VCaP (cell line): Measurements from ENCODE around the gene TAF4B.

Source experiments
- H3K27ac ChIP-seq: fragments of 450-650 bp; 2 replicates; pipeline ENCODE4 v1.5.1; 2017
- CTCF ChIP-seq: fragments of 450-650 bp; conservative IDR thresholded peaks from 2 replicates; pipeline ENCODE4 v1.5.1; 2017; ENCODE audit warnings: mild to moderate bottlenecking, moderate library complexity

The TAF4B gene

GRCh38 chr18:26320686-26321085, 94.4 kb downstream of the TAF4B start:
- no peak for TF ChIP-seq CTCF
- H3K27ac ChIP-seq: no peak overlapping the region

DNA sequence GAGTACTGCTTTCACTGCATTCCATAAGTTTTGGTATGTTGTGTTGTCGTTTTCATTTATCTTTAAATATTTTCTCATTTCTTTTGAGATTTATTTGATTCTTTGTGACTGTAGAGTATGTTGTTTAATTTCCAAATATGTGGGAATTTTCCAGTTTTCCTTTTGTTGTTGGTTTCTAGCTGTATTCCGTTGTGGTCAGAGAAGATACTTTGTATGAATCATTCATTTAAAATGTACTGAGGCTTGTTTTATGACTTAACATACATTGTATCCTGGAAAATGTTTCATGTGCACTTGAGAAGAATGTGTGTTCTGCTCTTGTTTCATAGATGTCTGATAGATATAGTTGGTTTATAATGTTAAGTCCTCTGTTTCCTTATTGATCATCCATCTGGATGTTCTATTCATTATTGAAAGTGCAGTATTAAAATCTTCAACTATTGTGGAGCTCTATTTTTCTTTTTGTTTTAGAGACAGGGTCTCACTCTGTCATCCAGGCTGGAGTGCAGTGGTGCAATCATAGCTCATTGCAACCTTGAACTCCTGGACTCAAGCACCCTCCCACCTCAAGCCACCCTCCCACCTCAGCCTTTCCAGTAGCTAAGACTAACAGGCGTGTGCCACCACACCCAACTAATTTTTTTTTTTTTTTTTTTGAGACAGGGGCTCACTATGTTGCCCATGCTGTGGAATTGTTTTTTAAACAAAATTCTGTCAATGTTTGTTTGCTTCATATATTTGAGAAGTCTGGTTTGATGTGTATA, 96.8 kb downstream of the TAF4B start:
- H3K27ac ChIP-seq: no peak overlapping the region
- no peak for TF ChIP-seq CTCF

GRCh38 chr18:26325771-26326170, 99.5 kb downstream of the TAF4B start:
- H3K27ac ChIP-seq: no peak overlapping the region
- TF ChIP-seq CTCF: no peak

DNA sequence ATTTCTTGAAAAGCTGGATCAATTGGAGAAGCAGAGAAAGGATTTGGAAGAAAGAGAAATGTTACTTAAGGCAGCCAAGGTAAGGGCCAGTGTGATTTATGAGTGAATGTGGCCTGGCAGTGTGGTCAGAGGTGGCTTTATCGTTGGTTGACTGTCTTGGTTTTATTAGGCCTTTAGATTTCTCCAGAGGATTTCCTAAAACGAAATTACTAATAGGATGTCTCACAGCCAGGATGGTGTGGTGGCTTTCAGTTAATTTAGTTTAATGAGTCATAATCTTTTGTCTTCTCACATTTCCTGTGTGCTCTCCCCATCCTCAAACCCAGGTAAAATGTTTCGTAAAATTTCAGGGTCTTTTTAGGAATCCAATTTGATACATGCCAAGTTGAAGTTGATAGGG, 100.8 kb downstream of the TAF4B start:
- H3K27ac ChIP-seq: no peak overlapping the region
- TF ChIP-seq CTCF: no peak

DNA sequence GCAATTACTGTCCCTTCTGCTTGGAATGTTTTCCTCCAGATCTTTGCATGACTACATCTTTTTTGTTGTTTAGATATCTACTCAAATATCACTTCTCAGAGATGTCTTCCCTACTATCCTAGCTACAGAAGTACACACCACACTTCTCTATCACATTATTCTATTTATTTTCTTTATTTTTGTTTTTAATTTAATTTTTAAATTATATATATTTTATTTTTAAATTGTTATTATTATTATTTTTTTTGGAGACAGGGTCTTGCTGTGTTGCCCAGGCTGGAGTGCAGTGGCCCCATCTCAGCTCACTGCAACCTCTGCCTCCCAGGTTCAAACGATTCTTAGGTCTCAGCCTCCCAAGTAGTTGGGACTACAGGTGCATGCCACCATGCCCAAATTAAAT, 106.7 kb downstream of the TAF4B start:
- no peak for TF ChIP-seq CTCF
- no peak overlapping the region for H3K27ac ChIP-seq

- TF ChIP-seq CTCF: no peak
- no peak overlapping the region for H3K27ac ChIP-seq
Observed at GRCh38 chr18:26335156-26335555, 108.9 kb downstream of the TAF4B start.

GRCh38 chr18:26335571-26336487, 109.6 kb downstream of the TAF4B start:
- TF ChIP-seq CTCF: no peak
- no peak overlapping the region for H3K27ac ChIP-seq
